GM06990 (cell line): ENCODE data around the gene CEP97.
"Not testable (repeated sequence)": the region's sequence is repeated elsewhere in the genome, so short reads cannot be mapped to it uniquely, and the experiment has no call there.

Experiments used
- DNase-seq: peaks from one replicate; pipeline ENCODE4 v3.0.0-alpha.2; 2011; ENCODE audit not compliant: insufficient read length; ENCODE audit errors: extremely low read depth
- H3K27me3 ChIP-seq: replicated peaks from 2 replicates; pipeline ENCODE4 v1.6.0; 2011; ENCODE audit warnings: low read length; ENCODE audit not compliant: control insufficient read depth, insufficient read depth
- H3K36me3 ChIP-seq: 2 replicates; pipeline ENCODE4 v1.5.1; 2011; ENCODE audit warnings: low read length; ENCODE audit not compliant: control insufficient read depth, insufficient read depth
- H3K4me3 ChIP-seq: replicated peaks from 2 replicates; pipeline ENCODE4 v1.5.1; 2011; ENCODE audit warnings: low read depth, mild to moderate bottlenecking, control low read depth, low read length
- CTCF ChIP-seq: IDR thresholded peaks from 2 replicates; pipeline ENCODE4 v1.5.1; 2011; ENCODE audit warnings: low read length, control low read depth, mild to moderate bottlenecking, inconsistent platforms; ENCODE audit not compliant: insufficient read depth, poor library complexity, severe bottlenecking

CEP97 gene

GRCh38 chr3:101701696-101702634 is 22.4 kb upstream of the CEP97 start:
- no peak overlapping the region for H3K4me3 ChIP-seq
- TF ChIP-seq CTCF: no peak

GRCh38 chr3:101702726-101703125 is 21.7 kb upstream of the CEP97 start:
- H3K36me3 ChIP-seq: no peaks in the 10 kb centered on the region
- no peak for TF ChIP-seq CTCF
- no peaks in the 10 kb centered on the region for H3K27me3 ChIP-seq
- no peak for DNase-seq
- no peak overlapping the region for H3K4me3 ChIP-seq

More at GRCh38 chr3:101701696-101702634, 22.4 kb upstream of the CEP97 start:
- H3K36me3 ChIP-seq: no peaks in the 10 kb centered on the region
- no peaks in the 10 kb centered on the region for H3K27me3 ChIP-seq
- DNase-seq: no peak

GRCh38 chr3:101703169-101703568 is 21.2 kb upstream of the CEP97 start:
- no peak for TF ChIP-seq CTCF
- Histone ChIP-seq H3K27me3 (no peaks in the 10 kb centered on the region), H3K4me3 (no peak overlapping the region), H3K36me3 (no peaks in the 10 kb centered on the region)
- DNase-seq: no peak

- not testable (repeated sequence) for DNase-seq, H3K4me3 ChIP-seq, H3K36me3 ChIP-seq, H3K27me3 ChIP-seq
Observed at GRCh38 chr3:101704639-101705038, 19.8 kb upstream of the CEP97 start.

- TF ChIP-seq CTCF: no peak
- Histone ChIP-seq H3K27me3 (no peaks in the 10 kb centered on the region), H3K4me3 (no peak overlapping the region), H3K36me3 (no peaks in the 10 kb centered on the region)
- no peak for DNase-seq
Observed at GRCh38 chr3:101709126-101709525, 15.3 kb upstream of the CEP97 start.

- H3K36me3 ChIP-seq: no peaks in the 10 kb centered on the region
- no peak overlapping the region for H3K4me3 ChIP-seq
- H3K27me3 ChIP-seq: no peaks in the 10 kb centered on the region
- TF ChIP-seq CTCF: no peak
- DNase-seq: no peak
Observed at GRCh38 chr3:101718455-101718854, 6.0 kb upstream of the CEP97 start.
